HG02798 (cell line): Measurements from ENCODE around the gene KRT6C.

ENCODE experiments used
- ATAC-seq: cut with Tn5 transposase; IDR thresholded peaks from one replicate; pipeline ENCODE4 v1.9.1; 2021; ENCODE audit warnings: mild to moderate bottlenecking; ENCODE audit not compliant: unreplicated experiment, poor library complexity

KRT6C gene

DNA sequence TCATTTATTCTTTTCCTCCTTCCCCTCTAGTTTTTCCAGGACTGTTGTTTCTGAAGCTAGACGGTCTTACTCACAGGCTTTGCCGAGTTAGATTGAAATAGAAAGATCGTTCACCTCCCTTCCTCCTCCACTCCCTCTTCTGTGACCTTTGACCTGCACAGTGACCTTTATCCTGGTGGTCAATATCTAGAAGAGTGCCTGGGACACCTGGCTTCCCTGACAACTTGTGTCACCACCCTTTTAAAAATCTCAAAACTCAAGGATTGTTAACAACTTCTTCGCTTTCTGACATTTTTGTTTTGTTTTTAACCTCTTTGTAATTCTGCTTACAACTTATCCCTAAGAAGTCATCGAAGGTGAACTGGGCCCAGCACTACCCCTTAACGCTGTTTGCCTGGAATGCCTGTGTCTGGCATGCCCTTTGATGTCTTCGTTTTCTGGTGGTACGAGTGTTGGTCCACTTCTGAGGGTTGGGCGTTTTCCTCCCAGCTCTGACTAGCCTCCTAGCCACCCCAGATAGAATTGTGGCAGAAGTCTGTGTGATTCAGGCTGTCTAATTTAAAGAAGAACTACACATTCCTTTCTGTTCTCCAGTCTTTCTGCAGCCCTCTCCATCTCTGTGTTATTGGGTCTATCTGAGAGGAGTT is 36.7 kb downstream of the KRT6C start:
- no peak for ATAC-seq

DNA sequence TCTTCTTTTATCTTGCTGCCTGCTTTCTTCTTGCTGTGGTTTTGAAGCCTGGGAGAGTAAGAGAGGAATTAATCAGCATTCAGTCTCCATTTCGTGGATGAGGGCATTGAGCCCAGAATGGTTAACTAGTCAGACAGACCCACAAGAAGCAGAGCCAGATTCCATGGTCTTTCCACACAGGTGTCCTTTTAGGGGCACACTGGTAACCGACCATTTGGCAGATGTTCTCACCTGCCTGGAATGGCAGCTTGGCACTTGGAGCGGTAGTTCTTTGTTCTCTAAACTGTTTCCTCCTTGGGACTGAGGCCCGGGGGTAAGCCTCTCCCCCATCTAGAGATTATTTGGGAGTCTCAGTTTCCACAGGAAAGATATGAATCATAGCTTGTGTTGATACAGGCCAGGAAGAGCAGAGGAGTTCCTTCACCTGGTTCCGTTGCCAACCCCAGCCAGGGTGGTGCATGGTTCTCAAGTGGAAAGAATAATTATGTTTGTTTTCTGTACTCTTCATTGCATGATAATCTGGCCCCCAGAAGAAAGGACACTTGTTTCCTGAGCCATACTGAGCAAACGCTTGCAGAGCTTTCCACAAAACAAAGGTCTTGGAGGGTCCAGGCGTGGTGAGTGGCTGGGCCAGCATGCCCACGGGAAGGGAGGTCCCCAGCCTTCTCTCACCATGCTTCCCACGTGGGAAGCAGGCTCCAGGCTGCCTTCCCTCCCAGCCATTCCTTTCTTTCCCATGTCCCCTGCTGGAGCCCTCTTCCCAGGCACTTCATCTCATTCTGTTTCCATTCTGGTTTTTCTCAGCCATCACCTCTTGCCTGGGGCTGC is 37.4 kb downstream of the KRT6C start:
- no peak for ATAC-seq

DNA sequence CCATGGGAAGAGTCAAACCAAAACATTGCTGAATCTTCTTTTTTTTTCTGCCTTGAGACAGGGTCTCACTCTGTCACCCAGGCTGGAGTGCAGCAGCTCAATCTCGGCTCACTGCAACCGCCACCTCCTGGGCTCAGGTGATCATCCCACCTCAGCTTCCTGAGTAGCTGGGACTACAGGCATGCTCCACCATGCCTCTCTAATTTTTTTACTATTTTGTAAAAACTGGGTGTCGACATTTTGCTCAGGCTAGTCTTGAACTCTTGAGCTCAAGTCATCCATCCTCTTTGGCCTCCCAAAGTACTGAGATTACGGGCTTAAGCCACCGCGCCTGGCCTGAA is 38.0 kb downstream of the KRT6C start:
- ATAC-seq, result no peak

DNA sequence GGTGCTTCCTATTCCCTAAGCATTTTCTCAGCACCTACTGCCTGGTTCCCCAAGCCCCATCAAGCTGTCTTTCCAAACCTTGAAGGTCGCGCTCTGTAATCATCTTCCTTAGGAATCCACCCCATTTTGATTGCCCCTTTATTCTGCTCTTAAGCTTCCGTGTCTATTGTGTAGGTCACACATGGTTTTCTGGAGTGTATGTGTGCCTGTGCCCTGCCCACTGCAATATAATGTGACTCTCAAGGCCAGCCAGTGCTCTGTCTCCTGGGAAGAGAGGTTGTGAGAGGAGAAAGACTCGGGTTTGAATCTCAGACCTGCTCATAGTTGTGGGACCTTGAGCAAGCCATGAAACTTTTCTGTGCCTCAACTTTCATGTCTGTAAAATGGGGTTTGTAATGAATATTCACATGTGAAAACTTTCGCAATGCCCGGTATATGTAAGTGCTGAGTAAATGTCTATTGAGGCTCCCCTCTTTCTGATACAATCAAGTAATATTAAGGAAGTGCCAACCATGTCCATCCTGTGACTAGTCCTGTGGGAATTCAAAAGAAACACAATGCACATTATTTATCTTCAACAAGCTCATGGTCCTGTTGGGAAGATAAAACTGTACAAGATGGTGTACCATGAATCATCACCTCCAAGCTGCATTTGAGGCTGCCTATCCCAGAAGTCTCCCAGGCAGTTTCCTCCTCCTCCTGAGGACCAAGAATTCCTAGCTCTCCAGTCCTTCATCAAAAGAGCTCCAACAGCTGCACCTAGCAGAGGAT is 38.7 kb downstream of the KRT6C start:
- no peak for ATAC-seq

DNA sequence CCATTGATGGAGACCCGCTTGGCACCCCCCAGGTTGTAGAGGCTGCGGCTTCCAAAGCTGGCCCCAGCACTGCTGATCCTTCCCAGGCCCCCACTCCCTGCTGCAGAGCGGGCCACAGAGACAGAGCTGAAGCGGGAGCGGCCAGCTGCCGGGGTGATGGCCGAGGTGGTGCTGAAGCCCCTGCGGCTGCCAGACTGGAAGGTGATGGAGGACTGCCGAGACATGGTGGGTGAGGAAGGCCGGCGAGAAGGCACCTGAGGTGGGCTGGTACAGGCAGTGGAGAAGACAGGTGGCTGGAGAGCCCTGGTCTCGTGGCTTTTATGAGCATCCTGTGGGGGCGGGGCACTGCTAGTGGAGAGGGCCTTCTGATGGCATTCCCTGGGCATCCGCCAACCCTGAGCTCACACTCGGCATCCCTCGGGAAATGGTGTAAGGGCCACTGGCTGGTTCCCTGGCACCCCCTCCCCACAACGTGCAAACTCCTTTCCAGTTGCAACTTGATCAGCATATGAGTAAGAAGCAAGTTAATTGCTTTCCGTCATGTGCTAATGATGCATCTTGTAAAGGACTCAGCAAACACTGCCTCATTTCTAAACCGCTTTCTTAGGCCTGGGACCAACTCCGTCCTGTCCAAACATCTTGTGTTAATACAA is 39.4 kb downstream of the KRT6C start, which contains the start of gene KRT75:
KRT75 (minus strand) TSS at position 291 of the 653 bp plus-strand sequence; CDS start at position 224, 67 bp downstream.
- no peak for ATAC-seq

DNA sequence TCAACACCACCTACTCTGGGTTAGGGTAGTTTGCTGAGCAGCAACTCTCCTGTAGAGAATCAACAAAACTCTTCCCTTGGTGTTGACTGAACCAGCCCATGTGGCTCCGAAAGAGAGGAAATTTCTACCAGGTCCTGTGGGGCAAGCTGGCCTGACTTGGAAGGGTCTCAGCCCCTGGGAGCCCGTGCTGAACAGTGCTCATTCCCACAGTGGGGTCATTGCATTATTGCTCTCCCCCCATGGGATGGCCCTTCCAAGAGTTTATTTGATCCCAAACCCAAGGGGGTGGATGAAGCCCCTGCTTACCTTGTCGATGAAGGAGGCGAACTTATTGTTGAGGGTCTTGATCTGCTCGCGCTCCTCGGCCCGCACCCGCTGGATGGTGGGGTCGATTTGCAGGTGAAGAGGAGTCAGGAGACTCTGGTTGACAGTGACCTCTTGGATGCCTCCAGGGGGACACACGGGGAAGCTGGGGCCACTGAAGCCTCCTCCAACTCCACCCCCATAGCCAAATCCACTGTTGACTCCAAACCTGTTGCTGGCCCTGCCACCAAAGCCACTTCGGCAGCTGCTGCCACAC is 40.0 kb downstream of the KRT6C start:
- ATAC-seq, result no peak

DNA sequence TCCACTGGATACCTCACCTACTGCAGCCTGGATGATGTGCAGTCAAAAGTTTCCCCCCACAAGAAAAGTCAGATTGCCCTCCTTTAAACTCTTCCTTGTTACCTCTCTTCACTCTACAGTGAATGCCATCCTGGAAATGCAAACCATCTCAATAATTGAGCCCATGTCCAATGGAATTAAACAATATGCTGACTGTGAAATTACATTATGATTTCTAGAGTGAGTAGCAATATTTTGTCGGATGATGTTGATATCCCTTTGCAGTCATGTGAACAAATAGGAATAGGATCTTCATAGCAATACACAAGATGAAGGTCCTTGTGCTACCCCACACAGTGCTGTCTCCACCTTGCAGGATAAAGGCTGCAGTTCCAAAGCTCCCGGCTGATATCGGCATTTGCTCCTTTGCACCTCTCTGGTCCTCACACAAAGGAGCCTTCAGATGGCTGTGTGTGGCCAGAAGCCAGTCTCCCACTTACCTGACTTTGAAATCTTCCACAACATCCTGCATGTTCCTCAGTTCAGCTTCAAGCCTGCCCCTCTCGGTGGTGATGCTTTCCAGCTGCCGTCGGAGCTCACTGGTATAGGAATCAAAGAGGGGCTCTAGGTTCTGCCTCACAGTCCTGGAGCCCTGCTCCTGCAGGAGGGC is 40.9 kb downstream of the KRT6C start:
- no peak for ATAC-seq

DNA sequence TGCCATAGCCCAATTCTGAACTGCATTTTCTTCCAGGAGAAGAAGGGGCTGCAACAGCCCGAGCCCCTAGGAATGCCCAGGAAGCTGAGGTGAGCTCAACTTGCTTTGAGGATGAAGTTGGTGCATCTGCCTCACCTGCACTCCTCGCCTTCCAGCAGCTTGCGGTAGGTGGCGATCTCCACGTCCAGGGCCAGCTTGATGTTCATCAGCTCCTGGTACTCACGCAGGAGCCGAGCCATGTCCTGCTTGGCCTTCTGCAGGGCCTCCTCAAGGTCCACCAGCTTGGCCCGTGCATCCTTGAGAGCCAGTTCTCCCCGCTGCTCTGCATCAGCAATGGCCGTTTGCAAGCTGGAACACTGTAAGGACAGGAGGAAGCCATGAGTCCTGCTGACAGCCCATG is 45.5 kb downstream of the KRT6C start:
- ATAC-seq, result no peak

DNA sequence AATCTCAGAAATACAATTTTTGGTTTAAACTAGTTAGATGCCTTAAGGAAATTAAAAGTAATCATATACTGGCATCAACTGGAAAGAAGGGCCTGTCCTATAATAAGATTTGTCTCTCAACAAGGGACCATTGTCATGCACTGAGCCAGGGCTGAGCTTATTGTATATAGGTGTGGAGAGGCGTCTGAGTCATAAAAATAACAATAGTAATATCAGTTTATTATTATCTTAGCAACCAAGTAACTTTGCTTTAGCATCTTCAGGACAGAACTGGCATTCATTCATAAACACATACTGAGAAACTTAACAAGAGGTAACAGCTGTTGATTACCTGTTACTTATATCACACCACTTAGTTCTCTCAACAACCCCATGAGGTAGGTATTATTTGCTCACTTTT is 46.5 kb downstream of the KRT6C start:
- ATAC-seq, result no peak

DNA sequence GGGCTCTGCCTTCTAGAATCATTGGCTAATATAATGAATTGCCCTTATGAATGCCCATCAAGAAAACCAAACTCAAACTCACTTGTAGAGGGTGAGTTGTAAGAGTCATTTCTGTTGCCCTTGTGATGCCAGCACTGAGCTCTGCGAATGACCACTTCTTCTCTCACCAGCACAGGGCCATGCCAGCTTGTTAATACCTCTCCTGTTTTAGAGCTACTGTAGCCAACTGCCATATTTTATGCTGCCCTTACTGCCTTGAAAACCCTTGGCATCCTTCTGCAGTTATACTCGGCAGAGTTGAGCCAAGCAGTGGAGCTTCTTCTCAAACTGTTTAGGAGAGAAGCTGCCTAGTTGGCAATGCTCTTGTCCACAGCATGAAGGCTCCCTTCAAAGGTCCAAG is 47.6 kb downstream of the KRT6C start:
- ATAC-seq, result no peak

DNA sequence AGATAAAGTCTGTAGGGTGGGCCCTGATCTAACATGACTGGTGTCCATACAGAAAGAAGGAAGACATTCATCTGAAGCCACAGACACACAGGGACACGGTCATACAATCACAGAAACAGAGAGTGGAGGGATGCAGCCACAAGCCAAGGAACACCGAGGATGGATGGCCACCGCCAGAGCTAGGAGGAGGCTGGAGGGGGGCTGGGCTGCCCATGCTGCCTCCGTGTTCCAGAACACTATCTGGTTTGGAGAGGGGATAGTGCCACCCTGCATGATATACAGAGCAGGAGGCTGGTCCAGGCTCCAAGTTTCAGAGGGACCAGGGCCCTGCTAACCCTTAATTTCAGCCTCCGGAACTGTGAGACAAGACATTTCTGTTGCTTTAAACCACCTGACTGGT is 48.1 kb downstream of the KRT6C start:
- ATAC-seq, result no peak

DNA sequence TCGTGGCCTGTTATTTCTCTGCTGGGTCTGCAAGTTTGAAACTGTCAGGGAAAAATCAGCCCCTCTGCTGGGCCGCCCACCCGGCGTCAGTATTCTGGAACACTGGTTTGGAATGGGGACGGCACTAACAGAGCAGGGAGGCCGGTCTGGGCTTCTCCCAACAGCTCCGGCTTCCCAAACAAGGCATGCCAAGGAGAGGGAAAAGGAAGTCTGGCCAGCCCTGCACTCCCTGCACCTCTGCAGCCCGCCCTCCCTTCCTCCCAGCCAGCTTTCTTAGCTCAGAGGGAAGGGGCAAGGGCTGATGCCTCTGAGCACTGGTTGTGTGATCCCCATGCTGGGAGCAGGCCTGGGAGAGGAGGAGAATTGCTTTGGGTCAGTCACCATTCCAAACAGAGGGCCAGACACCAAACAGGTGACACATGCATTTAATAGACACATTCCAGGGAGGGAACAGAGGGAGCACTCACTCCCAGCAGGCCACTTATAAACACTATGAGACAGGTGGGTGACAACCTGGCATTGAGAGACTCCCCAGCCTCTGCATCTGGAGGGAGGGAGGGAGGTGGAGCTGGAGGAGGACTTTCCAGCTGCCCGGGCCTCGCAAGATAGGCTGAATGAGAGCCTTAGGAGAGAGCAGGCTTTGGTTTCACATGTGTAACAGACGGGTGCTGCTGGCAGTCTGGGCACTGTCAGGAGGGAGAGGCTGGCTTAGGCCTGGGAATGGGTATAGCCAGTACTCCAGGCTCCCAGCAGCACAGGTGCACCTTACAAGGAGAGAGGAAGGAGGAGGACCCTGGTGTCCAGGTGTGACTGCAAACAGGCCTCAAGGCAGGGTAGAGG is 49.7 kb downstream of the KRT6C start:
- ATAC-seq, result no peak

DNA sequence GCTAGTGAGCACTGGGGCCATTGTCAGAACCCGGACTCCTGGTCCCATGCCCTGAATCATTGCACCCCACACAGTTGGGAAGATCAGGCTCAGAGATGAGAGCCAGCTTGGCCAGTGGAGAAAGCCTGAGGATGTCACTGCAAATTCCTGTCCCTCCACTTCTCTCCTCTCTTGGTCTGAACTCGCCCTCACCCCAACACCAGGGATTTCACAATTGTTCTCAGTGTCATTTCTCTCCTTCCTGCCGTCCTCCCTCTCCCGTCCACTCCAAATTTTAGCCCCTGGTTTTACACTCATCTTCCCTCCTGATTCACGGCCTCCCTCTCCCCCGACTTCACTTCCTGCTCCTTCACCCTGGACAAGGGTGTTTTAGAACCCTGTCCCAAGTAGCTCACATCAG is 50.6 kb downstream of the KRT6C start:
- ATAC-seq, result no peak

DNA sequence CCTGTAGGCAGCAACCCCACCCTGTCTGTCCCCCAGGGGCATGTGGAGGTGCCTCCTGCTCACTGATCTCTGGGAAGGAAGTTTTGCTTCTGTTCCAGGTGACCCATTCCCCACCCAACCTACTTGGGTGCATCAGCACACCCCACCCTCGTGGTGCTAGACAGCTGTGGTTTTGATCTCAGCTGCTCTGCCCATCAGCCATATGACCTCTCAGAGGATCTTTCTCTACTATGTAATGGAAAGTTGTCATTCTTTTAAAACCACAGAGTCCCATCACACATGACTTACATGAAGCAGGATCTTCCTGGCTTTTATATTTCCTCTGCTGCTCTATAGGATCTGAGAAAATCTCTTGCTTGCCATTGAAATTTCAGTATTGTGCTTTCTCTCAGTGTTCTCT is 53.9 kb downstream of the KRT6C start:
- no peak for ATAC-seq

DNA sequence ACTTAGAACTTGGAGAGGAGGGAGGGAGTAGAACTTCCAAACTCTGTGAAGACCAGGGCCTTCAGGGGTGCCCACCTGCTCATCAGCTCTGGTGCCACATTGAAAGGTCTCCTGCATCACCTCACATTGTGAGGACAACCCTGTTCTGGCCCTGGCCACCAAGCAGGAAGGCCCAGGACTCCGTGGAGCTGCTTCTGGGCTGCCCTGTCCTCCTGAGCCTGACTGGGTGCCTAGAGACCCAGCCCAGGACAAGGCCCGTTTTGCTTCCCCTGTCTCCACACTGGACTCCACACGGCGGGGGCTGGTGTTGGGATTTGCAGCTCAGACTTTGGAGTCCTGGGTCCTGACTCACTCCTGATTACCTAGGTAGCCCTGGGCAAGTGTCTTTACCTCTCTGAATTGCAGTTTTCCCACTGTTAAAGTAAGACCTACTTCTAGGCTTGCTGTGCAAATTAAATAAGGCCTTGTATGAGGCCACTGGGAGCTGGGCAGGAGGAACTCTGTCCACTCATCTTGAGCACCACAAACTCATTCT is 55.0 kb downstream of the KRT6C start:
- no peak for ATAC-seq
